ENCODE results near the gene CES2.
"Not testable (repeated sequence)": the region's sequence is repeated elsewhere in the genome, so short reads cannot be mapped to it uniquely, and the experiment has no call there.

Gene CES2

GRCh38 chr16:66944971-66945370 lies 9.7 kb downstream of the CES2 start:
- H2BK15ac ChIP-seq (ENCODE audit: low read length); H2BK120ac ChIP-seq (ENCODE audit: low read depth, low read length); H2AK5ac ChIP-seq (ENCODE audit: low read depth, low read length); H2BK5ac ChIP-seq (ENCODE audit: low read length); H4K8ac ChIP-seq (ENCODE audit: low read depth, low read length); H3K14ac ChIP-seq (ENCODE audit: low read length); H4K91ac ChIP-seq (ENCODE audit: low read depth, low read length, poor library complexity); H3K79me1 ChIP-seq (ENCODE audit: low read depth, low read length); H3K4me3 ChIP-seq (ENCODE audit: low read length in 2 of 2); H3K27ac ChIP-seq (replicated peaks; ENCODE audit: low read length); H3K4me2 ChIP-seq (ENCODE audit: insufficient read depth, low read length, poor library complexity, severe bottlenecking); H2BK12ac ChIP-seq (ENCODE audit: low read length); H3K4ac ChIP-seq (ENCODE audit: low read length); H3K4me1 ChIP-seq (ENCODE audit: control insufficient read depth in 2 of 2, insufficient read depth in 1 of 2, low read depth in 1 of 2, low read length in 2 of 2); H2AFZ ChIP-seq (ENCODE audit: low read length); H3K9me3 ChIP-seq (replicated peaks in 1 of 2; ENCODE audit: control insufficient read depth in 2 of 2, insufficient read depth in 1 of 2, low read depth in 1 of 2, low read length in 2 of 2); DNase-seq (ENCODE audit: low spot score); H3K9ac ChIP-seq (ENCODE audit: low read depth, low read length, poor library complexity); H3K23ac ChIP-seq (ENCODE audit: low read depth, low read length, poor library complexity); H3K18ac ChIP-seq (ENCODE audit: low read length): not testable (repeated sequence)
- peaks cover 24 to 42% of the 10 kb centered on the region in 2 donors for H3K36me3 ChIP-seq (replicated peaks in 1 of 2; ENCODE audit: control insufficient read depth in 2 of 2, insufficient read depth in 2 of 2, low read length in 2 of 2)
- peaks cover 0 to 29% (median 8%) of the 10 kb centered on the region in 3 experiments for H3K27me3 ChIP-seq (ENCODE audit: control insufficient read depth in 3 of 3, insufficient read depth in 3 of 3, low read depth in 1 of 3, low read length in 3 of 3)
- WGBS, 2 donors (ENCODE audit: extremely low coverage in 2 of 2, insufficient read length in 2 of 2, insufficient replicate concordance in 1 of 2) = no CpG with 5 or more reads among the region's 9 CpGs

GRCh38 chr16:66945939-66946338 lies 10.6 kb downstream of the CES2 start:
- no peaks in the 10 kb centered on the region for H3K79me1 ChIP-seq (ENCODE audit: low read depth, low read length)
- no CpG with 5 or more reads among the region's 4 CpGs for WGBS, 2 donors (ENCODE audit: extremely low coverage in 2 of 2, insufficient read length in 2 of 2, insufficient replicate concordance in 1 of 2)
- H3K4me2 ChIP-seq (ENCODE audit: insufficient read depth, low read length, poor library complexity, severe bottlenecking) = no peak overlapping the region
- H2BK15ac ChIP-seq (ENCODE audit: low read length) = no peak overlapping the region
- H3K9me3 ChIP-seq (replicated peaks in 1 of 2; ENCODE audit: control insufficient read depth in 2 of 2, insufficient read depth in 1 of 2, low read depth in 1 of 2, low read length in 2 of 2) = peaks cover 0 to 2% of the 10 kb centered on the region in 2 donors
- no peak overlapping the region for H4K8ac ChIP-seq (ENCODE audit: low read depth, low read length)
- peaks cover 17 to 32% of the 10 kb centered on the region in 2 donors for H3K36me3 ChIP-seq (replicated peaks in 1 of 2; ENCODE audit: control insufficient read depth in 2 of 2, insufficient read depth in 2 of 2, low read length in 2 of 2)
- H2BK12ac ChIP-seq (ENCODE audit: low read length) = no peak overlapping the region
- no peak overlapping the region for H3K23ac ChIP-seq (ENCODE audit: low read depth, low read length, poor library complexity)
- no peak overlapping the region for H2AK5ac ChIP-seq (ENCODE audit: low read depth, low read length)
- H2BK5ac ChIP-seq (ENCODE audit: low read length) = no peak overlapping the region
- no peak for DNase-seq (ENCODE audit: low spot score)
- H2AFZ ChIP-seq (ENCODE audit: low read length) = no peak overlapping the region
- H2BK120ac ChIP-seq (ENCODE audit: low read depth, low read length) = no peak overlapping the region
- peaks cover 0 to 29% (median 8%) of the 10 kb centered on the region in 3 experiments for H3K27me3 ChIP-seq (ENCODE audit: control insufficient read depth in 3 of 3, insufficient read depth in 3 of 3, low read depth in 1 of 3, low read length in 3 of 3)
- no peak overlapping the region for H3K27ac ChIP-seq (replicated peaks; ENCODE audit: low read length)
- no peak overlapping the region for H4K91ac ChIP-seq (ENCODE audit: low read depth, low read length, poor library complexity)
- no peaks in the 10 kb centered on the region for H3K4me1 ChIP-seq (ENCODE audit: control insufficient read depth in 2 of 2, insufficient read depth in 1 of 2, low read depth in 1 of 2, low read length in 2 of 2)
- H3K4me3 ChIP-seq (ENCODE audit: low read length in 2 of 2) = no peak overlapping the region
- H3K9ac ChIP-seq (ENCODE audit: low read depth, low read length, poor library complexity) = no peak overlapping the region
- H3K18ac ChIP-seq (ENCODE audit: low read length) = no peak overlapping the region
- H3K4ac ChIP-seq (ENCODE audit: low read length) = no peak overlapping the region
- H3K14ac ChIP-seq (ENCODE audit: low read length) = no peak overlapping the region

GRCh38 chr16:66946541-66946940 lies 11.2 kb downstream of the CES2 start:
- H2BK5ac ChIP-seq (ENCODE audit: low read length) = no peak overlapping the region
- H3K18ac ChIP-seq (ENCODE audit: low read length) = no peak overlapping the region
- no peak overlapping the region for H3K14ac ChIP-seq (ENCODE audit: low read length)
- H2BK120ac ChIP-seq (ENCODE audit: low read depth, low read length) = no peak overlapping the region
- no peak overlapping the region for H2BK12ac ChIP-seq (ENCODE audit: low read length)
- no peak overlapping the region for H4K91ac ChIP-seq (ENCODE audit: low read depth, low read length, poor library complexity)
- no peak overlapping the region for H3K23ac ChIP-seq (ENCODE audit: low read depth, low read length, poor library complexity)
- H3K4me2 ChIP-seq (ENCODE audit: insufficient read depth, low read length, poor library complexity, severe bottlenecking) = no peak overlapping the region
- no peak overlapping the region for H2AK5ac ChIP-seq (ENCODE audit: low read depth, low read length)
- DNase-seq (ENCODE audit: low spot score) = no peak
- H3K4me1 ChIP-seq (ENCODE audit: control insufficient read depth in 2 of 2, insufficient read depth in 1 of 2, low read depth in 1 of 2, low read length in 2 of 2) = no peaks in the 10 kb centered on the region
- H4K8ac ChIP-seq (ENCODE audit: low read depth, low read length) = no peak overlapping the region
- H3K4ac ChIP-seq (ENCODE audit: low read length) = no peak overlapping the region
- H3K9ac ChIP-seq (ENCODE audit: low read depth, low read length, poor library complexity) = no peak overlapping the region
- H3K27ac ChIP-seq (replicated peaks; ENCODE audit: low read length) = no peak overlapping the region
- H3K79me1 ChIP-seq (ENCODE audit: low read depth, low read length) = no peaks in the 10 kb centered on the region
- no peak overlapping the region for H2BK15ac ChIP-seq (ENCODE audit: low read length)
- peaks cover 0 to 2% of the 10 kb centered on the region in 2 donors for H3K9me3 ChIP-seq (replicated peaks in 1 of 2; ENCODE audit: control insufficient read depth in 2 of 2, insufficient read depth in 1 of 2, low read depth in 1 of 2, low read length in 2 of 2)
- no CpG with 5 or more reads among the region's 7 CpGs for WGBS, 2 donors (ENCODE audit: extremely low coverage in 2 of 2, insufficient read length in 2 of 2, insufficient replicate concordance in 1 of 2)
- no peak overlapping the region for H3K4me3 ChIP-seq (ENCODE audit: low read length in 2 of 2)
- no peak overlapping the region for H2AFZ ChIP-seq (ENCODE audit: low read length)
- peaks cover 0 to 29% (median 8%) of the 10 kb centered on the region in 3 experiments for H3K27me3 ChIP-seq (ENCODE audit: control insufficient read depth in 3 of 3, insufficient read depth in 3 of 3, low read depth in 1 of 3, low read length in 3 of 3)
- peaks cover 12 to 26% of the 10 kb centered on the region in 2 donors for H3K36me3 ChIP-seq (replicated peaks in 1 of 2; ENCODE audit: control insufficient read depth in 2 of 2, insufficient read depth in 2 of 2, low read length in 2 of 2)

GRCh38 chr16:66946974-66947301 lies 11.6 kb downstream of the CES2 start:
- H3K27me3 ChIP-seq (ENCODE audit: control insufficient read depth in 3 of 3, insufficient read depth in 3 of 3, low read depth in 1 of 3, low read length in 3 of 3) = peaks cover 0 to 29% (median 8%) of the 10 kb centered on the region in 3 experiments
- H2BK5ac ChIP-seq (ENCODE audit: low read length) = no peak overlapping the region
- H3K4me2 ChIP-seq (ENCODE audit: insufficient read depth, low read length, poor library complexity, severe bottlenecking) = no peak overlapping the region
- no peak for DNase-seq (ENCODE audit: low spot score)
- no peak overlapping the region for H2BK120ac ChIP-seq (ENCODE audit: low read depth, low read length)
- H3K9ac ChIP-seq (ENCODE audit: low read depth, low read length, poor library complexity) = no peak overlapping the region
- WGBS, 2 donors (ENCODE audit: extremely low coverage in 2 of 2, insufficient read length in 2 of 2, insufficient replicate concordance in 1 of 2) = no CpG with 5 or more reads among the region's 5 CpGs
- H3K4ac ChIP-seq (ENCODE audit: low read length) = no peak overlapping the region
- H3K4me1 ChIP-seq (ENCODE audit: control insufficient read depth in 2 of 2, insufficient read depth in 1 of 2, low read depth in 1 of 2, low read length in 2 of 2) = no peaks in the 10 kb centered on the region
- H4K91ac ChIP-seq (ENCODE audit: low read depth, low read length, poor library complexity) = no peak overlapping the region
- H3K9me3 ChIP-seq (replicated peaks in 1 of 2; ENCODE audit: control insufficient read depth in 2 of 2, insufficient read depth in 1 of 2, low read depth in 1 of 2, low read length in 2 of 2) = peaks cover 0 to 1% of the 10 kb centered on the region in 2 donors
- H3K79me1 ChIP-seq (ENCODE audit: low read depth, low read length) = no peaks in the 10 kb centered on the region
- peaks cover 10 to 22% of the 10 kb centered on the region in 2 donors for H3K36me3 ChIP-seq (replicated peaks in 1 of 2; ENCODE audit: control insufficient read depth in 2 of 2, insufficient read depth in 2 of 2, low read length in 2 of 2)
- H3K4me3 ChIP-seq (ENCODE audit: low read length in 2 of 2) = no peak overlapping the region
- H2BK15ac ChIP-seq (ENCODE audit: low read length) = no peak overlapping the region
- no peak overlapping the region for H3K27ac ChIP-seq (replicated peaks; ENCODE audit: low read length)
- H3K14ac ChIP-seq (ENCODE audit: low read length) = no peak overlapping the region
- H2AFZ ChIP-seq (ENCODE audit: low read length) = no peak overlapping the region
- no peak overlapping the region for H2BK12ac ChIP-seq (ENCODE audit: low read length)
- no peak overlapping the region for H3K23ac ChIP-seq (ENCODE audit: low read depth, low read length, poor library complexity)
- no peak overlapping the region for H2AK5ac ChIP-seq (ENCODE audit: low read depth, low read length)
- H4K8ac ChIP-seq (ENCODE audit: low read depth, low read length) = no peak overlapping the region
- H3K18ac ChIP-seq (ENCODE audit: low read length) = no peak overlapping the region
